HEK293 (cell line): ENCODE data around the gene SLC3A2.

ENCODE experiments used
- AEBP2 ChIP-seq: fragments of 450-650 bp; formaldehyde crosslinking; IDR thresholded peaks from 2 replicates; pipeline ENCODE4 v1.5.1; 2016; ENCODE audit warnings: missing biosample characterization, missing genetic modification characterization, borderline replicate concordance
- HIC1 ChIP-seq: fragments of 450-650 bp; formaldehyde crosslinking; IDR thresholded peaks from 2 replicates; pipeline ENCODE4 v1.5.1; 2016; ENCODE audit warnings: missing biosample characterization, missing genetic modification characterization
- PRDM4 ChIP-seq: fragments of 450-650 bp; formaldehyde crosslinking; IDR thresholded peaks from 2 replicates; pipeline ENCODE4 v1.5.1; 2017; ENCODE audit warnings: missing biosample characterization, missing genetic modification characterization
- SP3 ChIP-seq: fragments of 450-650 bp; formaldehyde crosslinking; IDR thresholded peaks from 2 replicates; pipeline ENCODE4 v1.5.1; 2016; ENCODE audit warnings: missing biosample characterization, missing genetic modification characterization
- ZBTB11 ChIP-seq: fragments of 450-650 bp; formaldehyde crosslinking; conservative IDR thresholded peaks from 2 replicates; pipeline ENCODE4 v1.5.1; 2016; ENCODE audit warnings: low read depth, missing biosample characterization, missing genetic modification characterization
- ZBTB49 ChIP-seq: fragments of 450-650 bp; formaldehyde crosslinking; IDR thresholded peaks from 2 replicates; pipeline ENCODE4 v1.5.1; 2016; ENCODE audit warnings: missing biosample characterization, missing genetic modification characterization, low read depth
- ZBTB7A ChIP-seq: fragments of 450-650 bp; formaldehyde crosslinking; IDR thresholded peaks from 2 replicates; pipeline ENCODE4 v1.5.1; 2016; ENCODE audit warnings: low read depth, missing biosample characterization, missing genetic modification characterization
- ZNF155 ChIP-seq: fragments of 450-650 bp; formaldehyde crosslinking; IDR thresholded peaks from 2 replicates; pipeline ENCODE4 v1.5.1; 2016; ENCODE audit warnings: missing biosample characterization, missing genetic modification characterization
- ZNF221 ChIP-seq: fragments of 450-650 bp; formaldehyde crosslinking; IDR thresholded peaks from 2 replicates; pipeline ENCODE4 v1.5.1; 2017; ENCODE audit warnings: missing biosample characterization, missing genetic modification characterization, borderline replicate concordance
- ZNF23 ChIP-seq: fragments of 450-650 bp; formaldehyde crosslinking; IDR thresholded peaks from 2 replicates; pipeline ENCODE4 v1.5.1; 2016; ENCODE audit warnings: missing biosample characterization, missing genetic modification characterization, borderline replicate concordance
- ZNF24 ChIP-seq: fragments of 450-650 bp; formaldehyde crosslinking; IDR thresholded peaks from 2 replicates; pipeline ENCODE4 v1.5.1; 2016; ENCODE audit warnings: missing biosample characterization, missing genetic modification characterization
- ZNF280D ChIP-seq: fragments of 450-650 bp; formaldehyde crosslinking; IDR thresholded peaks from 2 replicates; pipeline ENCODE4 v1.5.1; 2016; ENCODE audit warnings: missing biosample characterization, missing genetic modification characterization
- ZNF324 ChIP-seq: fragments of 450-650 bp; formaldehyde crosslinking; IDR thresholded peaks from 2 replicates; pipeline ENCODE4 v1.5.1; 2016; ENCODE audit warnings: missing biosample characterization, missing genetic modification characterization
- ZNF423 ChIP-seq: fragments of 450-650 bp; formaldehyde crosslinking; IDR thresholded peaks from 2 replicates; pipeline ENCODE4 v1.5.1; 2016; ENCODE audit warnings: missing biosample characterization, missing genetic modification characterization
- ZNF510 ChIP-seq: fragments of 450-650 bp; formaldehyde crosslinking; IDR thresholded peaks from 2 replicates; pipeline ENCODE4 v1.5.1; 2018; ENCODE audit warnings: mild to moderate bottlenecking, missing genetic modification characterization, missing biosample characterization; ENCODE audit not compliant: insufficient replicate concordance
- ZNF544 ChIP-seq: fragments of 450-650 bp; formaldehyde crosslinking; IDR thresholded peaks from 2 replicates; pipeline ENCODE4 v1.5.0; 2017; ENCODE audit warnings: missing biosample characterization, missing genetic modification characterization
- ZNF600 ChIP-seq: fragments of 450-650 bp; formaldehyde crosslinking; IDR thresholded peaks from 2 replicates; pipeline ENCODE4 v1.5.1; 2016; ENCODE audit warnings: missing biosample characterization, missing genetic modification characterization
- ZNF660 ChIP-seq: fragments of 450-650 bp; IDR thresholded peaks from 2 replicates; pipeline ENCODE4 v1.5.1; 2018; ENCODE audit warnings: missing biosample characterization, mild to moderate bottlenecking, missing genetic modification characterization
- ZNF704 ChIP-seq: fragments of 450-650 bp; formaldehyde crosslinking; IDR thresholded peaks from 2 replicates; pipeline ENCODE4 v1.5.1; 2016; ENCODE audit warnings: missing biosample characterization, missing genetic modification characterization
- ZNF777 ChIP-seq: fragments of 450-650 bp; formaldehyde crosslinking; IDR thresholded peaks from 2 replicates; pipeline ENCODE4 v1.5.1; 2017; ENCODE audit warnings: missing biosample characterization, missing genetic modification characterization, borderline replicate concordance

Gene SLC3A2

GRCh38 chr11:62880803-62881578 is at the start of gene SLC3A2 (continued):
- TF ChIP-seq PRDM4 (tag by site-specific recombination), result peak; percentile 16
- no peak for TF ChIP-seq ZNF221
- TF ChIP-seq ZNF544 (tag by site-specific recombination), result no peak
- peak; percentile 53; the same call in 1 of the 2 replicates for TF ChIP-seq ZNF24 (tag by site-specific recombination)
- peak; percentile 76 for TF ChIP-seq ZBTB11 (tag by site-specific recombination)
- peak; percentile 22 for TF ChIP-seq ZNF660
- no peak for TF ChIP-seq ZNF704
- TF ChIP-seq ZNF600 (tag by site-specific recombination), result peak; percentile 72
- TF ChIP-seq ZNF23 (tag by site-specific recombination), result peak; percentile 47; the same call in 1 of the 2 replicates
- TF ChIP-seq ZBTB7A (tag by site-specific recombination), result peak; percentile 24; the same call in 1 of the 2 replicates
- TF ChIP-seq AEBP2 (tag by site-specific recombination), result no peak
- TF ChIP-seq ZNF280D (tag by site-specific recombination), result peak; percentile 40; the same call in 1 of the 2 replicates
- no peak for TF ChIP-seq ZNF155 (tag by site-specific recombination)
- TF ChIP-seq ZNF324 (tag by site-specific recombination), result peak; percentile 85
- peak; percentile 89 for TF ChIP-seq SP3
- no peak for TF ChIP-seq ZNF510 (tag by site-specific recombination)
- TF ChIP-seq ZBTB49 (tag by site-specific recombination), result no peak
- peak; percentile 97 for TF ChIP-seq HIC1 (tag by site-specific recombination)
- no peak for TF ChIP-seq ZNF423 (tag by site-specific recombination)
- TF ChIP-seq ZNF777 (tag by site-specific recombination), result no peak
